H7 (cell line): Measurements from ENCODE around the gene SPECC1. TPM values are rescaled to one million over a fixed set of nuclear protein-coding genes. Genes with fewer than 3 reads are reported as not detected.
A peak's percentile ranks its signal among the peaks of the same experiment; 100 is the strongest.
"Not testable (repeated sequence)": the region's sequence is repeated elsewhere in the genome, so short reads cannot be mapped to it uniquely, and the experiment has no call there.

Source experiments
- DNase-seq: peaks from one replicate; pipeline ENCODE4 v3.0.0; 2012
- H3K27me3 ChIP-seq: 2 replicates; pipeline ENCODE4 v1.6.0; 2011; ENCODE audit warnings: mild to moderate bottlenecking, low read length; ENCODE audit not compliant: control insufficient read depth, insufficient read depth
- H3K36me3 ChIP-seq: replicated peaks from 2 replicates; pipeline ENCODE4 v1.5.1; 2011; ENCODE audit warnings: low read length; ENCODE audit not compliant: control insufficient read depth, insufficient read depth
- H3K4me3 ChIP-seq: 2 replicates; pipeline ENCODE4 v1.5.1; 2011; ENCODE audit warnings: low read depth, mild to moderate bottlenecking, control low read depth, low read length, moderate library complexity; ENCODE audit not compliant: insufficient read depth
- total RNA-seq: library from RNA; depleted of rRNA; stranded (reverse); fragments of >200 nt; shearing (Covaris generic); gene quantifications from 2 replicates; pipeline ENCODE4 v1.2.3, GENCODE V29; 2014

The SPECC1 gene
- total RNA-seq, 1 experiment from 2014 or later: 54.1 TPM

- no peak for DNase-seq
- peaks cover 1% of the 10 kb centered on the region for H3K36me3 ChIP-seq
- H3K27me3 ChIP-seq: no peaks in the 10 kb centered on the region
- no peak overlapping the region for H3K4me3 ChIP-seq
Measured at GRCh38 chr17:20216154-20216815, 207.1 kb downstream of the SPECC1 start.

GRCh38 chr17:20216853-20217252 lies 207.7 kb downstream of the SPECC1 start:
- Histone ChIP-seq H3K4me3 (no peak overlapping the region), H3K36me3 (no peaks in the 10 kb centered on the region; the same call in 1 of the 2 replicates), H3K27me3 (no peaks in the 10 kb centered on the region)
- peak; percentile 37 for DNase-seq

GRCh38 chr17:20217677-20218076 lies 208.5 kb downstream of the SPECC1 start:
- H3K27me3 ChIP-seq: no peaks in the 10 kb centered on the region
- no peak for DNase-seq
- H3K4me3 ChIP-seq: no peak overlapping the region
- no peaks in the 10 kb centered on the region for H3K36me3 ChIP-seq

- H3K36me3 ChIP-seq: no peaks in the 10 kb centered on the region
- no peak overlapping the region for H3K4me3 ChIP-seq
- H3K27me3 ChIP-seq: no peaks in the 10 kb centered on the region
- no peak for DNase-seq
Measured at GRCh38 chr17:20218272-20218671, 209.1 kb downstream of the SPECC1 start.

- Histone ChIP-seq H3K4me3 (no peak overlapping the region), H3K27me3 (no peaks in the 10 kb centered on the region), H3K36me3 (peaks cover 3% of the 10 kb centered on the region)
- no peak for DNase-seq
Measured at GRCh38 chr17:20223808-20224328, 214.7 kb downstream of the SPECC1 start.

GRCh38 chr17:20224379-20224778 lies 215.2 kb downstream of the SPECC1 start:
- no peak overlapping the region for H3K4me3 ChIP-seq
- H3K27me3 ChIP-seq: no peaks in the 10 kb centered on the region
- peaks cover 6% of the 10 kb centered on the region for H3K36me3 ChIP-seq
- no peak for DNase-seq

GRCh38 chr17:20225162-20226115 lies 216.3 kb downstream of the SPECC1 start:
- no peak for DNase-seq
- no peak overlapping the region for H3K4me3 ChIP-seq
- no peaks in the 10 kb centered on the region for H3K27me3 ChIP-seq
- H3K36me3 ChIP-seq: peaks cover 6% of the 10 kb centered on the region

- Histone ChIP-seq H3K36me3 (peaks cover 6% of the 10 kb centered on the region), H3K27me3 (no peaks in the 10 kb centered on the region), H3K4me3 (no peak overlapping the region)
- peak; percentile 72 for DNase-seq
Measured at GRCh38 chr17:20226814-20227482, 217.8 kb downstream of the SPECC1 start.

- H3K27me3 ChIP-seq, H3K4me3 ChIP-seq, DNase-seq: not testable (repeated sequence)
- peaks cover 14% of the 10 kb centered on the region for H3K36me3 ChIP-seq
Measured at GRCh38 chr17:20227720-20228370, 218.7 kb downstream of the SPECC1 start.

GRCh38 chr17:20228410-20228809 lies 219.3 kb downstream of the SPECC1 start:
- DNase-seq: no peak
- H3K36me3 ChIP-seq: peaks cover 15% of the 10 kb centered on the region
- no peaks in the 10 kb centered on the region for H3K27me3 ChIP-seq
- H3K4me3 ChIP-seq: no peak overlapping the region

GRCh38 chr17:20228860-20229259 lies 219.7 kb downstream of the SPECC1 start:
- H3K4me3 ChIP-seq: no peak overlapping the region
- no peak for DNase-seq
- no peaks in the 10 kb centered on the region for H3K27me3 ChIP-seq
- H3K36me3 ChIP-seq: peaks cover 15% of the 10 kb centered on the region

- peaks cover 17% of the 10 kb centered on the region for H3K36me3 ChIP-seq
Measured at GRCh38 chr17:20230924-20231323, 221.8 kb downstream of the SPECC1 start.

GRCh38 chr17:20232611-20233010 lies 223.5 kb downstream of the SPECC1 start:
- no peak for DNase-seq
- H3K4me3 ChIP-seq: no peak overlapping the region
- H3K36me3 ChIP-seq: peaks cover 15% of the 10 kb centered on the region
- H3K27me3 ChIP-seq: no peaks in the 10 kb centered on the region

More at GRCh38 chr17:20230924-20231323, 221.8 kb downstream of the SPECC1 start:
- Histone ChIP-seq H3K27me3 (no peaks in the 10 kb centered on the region), H3K4me3 (no peak overlapping the region)
- no peak for DNase-seq

- H3K27me3 ChIP-seq: no peaks in the 10 kb centered on the region
- H3K4me3 ChIP-seq: no peak overlapping the region
- no peak for DNase-seq
- peaks cover 10% of the 10 kb centered on the region for H3K36me3 ChIP-seq
Measured at GRCh38 chr17:20234276-20234675, 225.1 kb downstream of the SPECC1 start.
